Measurements from ENCODE around the gene PIBF1.
"Not testable (repeated sequence)": the region's sequence is repeated elsewhere in the genome, so short reads cannot be mapped to it uniquely, and the experiment has no call there.

- TF ChIP-seq CTCF (IDR thresholded peaks at IDR 0.05); ZFX (IDR thresholded peaks at IDR 0.05; ENCODE audit: borderline replicate concordance): not testable (repeated sequence)
These were observed 266.7 kb downstream of the PIBF1 start for GRCh38 chr13:73048615-73049014.
